AG09309 (cell line): ENCODE results near the gene ASPA.
"Not testable (repeated sequence)": the region's sequence is repeated elsewhere in the genome, so short reads cannot be mapped to it uniquely, and the experiment has no call there.

ENCODE experiments used
- DNase-seq: peaks from one replicate; pipeline ENCODE4 v3.0.0-alpha.2; 2010; ENCODE audit warnings: low read depth
- H3K4me3 ChIP-seq: 2 replicates; pipeline ENCODE4 v1.5.1; 2011; ENCODE audit warnings: mild to moderate bottlenecking, low read depth, low read length, moderate library complexity; ENCODE audit not compliant: control insufficient read depth
- CTCF ChIP-seq: IDR thresholded peaks from 2 replicates; pipeline ENCODE4 v1.5.1; 2011; ENCODE audit warnings: mild to moderate bottlenecking, low read depth, low read length, inconsistent platforms; ENCODE audit not compliant: insufficient read depth, control insufficient read depth; ENCODE audit errors: missing control alignments

Gene ASPA

DNA sequence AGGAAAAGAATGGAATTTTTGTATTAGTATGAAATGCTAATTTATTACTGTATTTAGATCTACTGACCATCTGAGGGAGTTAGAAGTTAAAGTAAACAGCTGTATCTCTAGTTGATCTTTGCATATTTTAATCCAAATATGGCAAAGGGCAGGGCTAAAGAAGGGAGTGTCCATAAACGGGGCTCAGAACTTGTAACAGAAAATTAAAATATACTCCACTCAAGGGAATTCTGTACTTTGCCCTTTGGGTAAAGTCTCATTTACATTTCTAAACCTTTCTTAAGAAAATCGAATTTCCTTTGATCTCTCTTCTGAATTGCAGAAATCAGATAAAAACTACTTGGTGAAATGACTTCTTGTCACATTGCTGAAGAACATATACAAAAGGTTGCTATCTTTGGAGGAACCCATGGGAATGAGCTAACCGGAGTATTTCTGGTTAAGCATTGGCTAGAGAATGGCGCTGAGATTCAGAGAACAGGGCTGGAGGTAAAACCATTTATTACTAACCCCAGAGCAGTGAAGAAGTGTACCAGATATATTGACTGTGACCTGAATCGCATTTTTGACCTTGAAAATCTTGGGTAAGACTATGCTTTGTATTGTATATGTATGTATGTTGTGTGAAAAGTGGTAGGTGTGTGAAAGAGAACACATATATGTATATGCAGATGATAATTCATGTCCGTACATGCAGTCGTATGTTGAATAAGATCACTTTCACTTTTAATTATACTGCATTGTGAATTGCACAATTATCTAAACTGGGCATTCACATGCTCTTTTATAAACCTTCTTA, at the start of gene ASPA:
TSS of gene ASPA (plus strand) at position 186 of the 799 bp plus-strand sequence. CDS start at position 349, 163 bp downstream.
- DNase-seq = no peak
- no peak for TF ChIP-seq CTCF
- no peak within 1 kb of the TSS; the same call in 1 of the 2 replicates for H3K4me3 ChIP-seq

- not testable (repeated sequence) for H3K4me3 ChIP-seq, DNase-seq
These were observed 42.6 kb upstream of the ASPA start for GRCh38 chr17:3433215-3433614.

GRCh38 chr17:3433741-3434140, 42.1 kb upstream of the ASPA start, which contains the start of gene OR1E2:
Gene OR1E2, minus strand, starts transcription at chr17:3433841. Its CDS starts 0 bp downstream, at chr17:3433841.
- no peak for DNase-seq
- no peak for TF ChIP-seq CTCF
- no peak within 1 kb of the TSS for H3K4me3 ChIP-seq

DNA sequence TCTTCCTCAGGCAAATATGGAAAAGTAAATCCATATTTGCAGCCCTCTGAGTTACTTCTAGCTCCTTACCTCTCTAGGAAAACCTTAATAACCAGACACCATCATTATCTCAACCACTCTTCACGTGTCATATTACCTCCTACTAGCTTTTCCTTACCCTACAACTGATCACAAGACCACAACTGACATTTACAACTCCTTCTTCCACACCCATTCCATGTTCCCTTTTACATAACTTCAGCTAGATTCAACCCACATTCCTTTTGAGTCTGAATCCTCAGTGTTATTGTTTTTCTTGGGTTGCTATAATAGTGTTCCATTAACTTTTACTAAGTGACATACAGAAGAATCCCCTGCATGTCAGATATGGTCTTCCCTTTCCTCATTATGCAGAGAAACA, 37.4 kb upstream of the ASPA start:
- no peak for DNase-seq
- H3K4me3 ChIP-seq = no peak overlapping the region
- no peak for TF ChIP-seq CTCF

DNA sequence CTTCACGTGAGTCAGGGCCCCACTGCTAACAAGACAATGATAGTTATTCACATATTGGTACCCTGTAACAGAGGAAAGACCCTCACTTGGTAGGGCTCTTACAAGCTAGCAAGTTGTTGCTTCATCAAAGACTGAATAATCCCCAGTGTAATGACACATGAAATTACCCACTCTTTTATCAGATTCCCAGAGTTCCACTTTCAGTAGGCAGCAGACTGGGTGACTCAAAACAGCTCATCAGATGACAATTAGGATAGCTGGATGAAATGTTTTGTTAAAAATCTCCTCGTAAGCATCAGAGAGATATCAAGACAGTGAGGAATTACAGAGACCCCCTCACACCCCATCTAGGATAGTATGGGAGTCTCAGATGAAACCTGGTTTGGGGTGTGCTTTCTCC, 35.3 kb upstream of the ASPA start:
- no peak for DNase-seq
- TF ChIP-seq CTCF = no peak
- no peak overlapping the region for H3K4me3 ChIP-seq

DNA sequence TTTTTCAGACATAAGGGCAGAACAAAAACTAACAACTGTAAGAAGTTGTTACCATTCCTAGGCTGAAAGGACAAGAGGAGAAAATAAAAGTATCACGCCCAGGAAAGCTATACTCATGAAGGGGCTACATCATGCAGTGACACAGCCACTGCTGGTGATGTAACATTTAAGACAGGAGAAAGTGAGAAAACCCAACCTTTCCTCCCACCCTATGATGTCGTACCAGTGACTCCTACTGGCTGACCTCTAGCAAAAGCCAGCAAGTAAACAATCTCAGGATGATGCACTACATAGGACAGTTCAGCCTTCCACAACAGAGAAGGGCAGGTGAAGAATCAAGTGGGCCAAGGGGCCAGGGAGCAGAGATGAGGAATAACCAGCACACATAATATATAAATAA, 28.2 kb upstream of the ASPA start:
- TF ChIP-seq CTCF = no peak
- H3K4me3 ChIP-seq = no peak overlapping the region
- DNase-seq = no peak

GRCh38 chr17:3448059-3448665, 27.6 kb upstream of the ASPA start:
- no peak for DNase-seq
- TF ChIP-seq CTCF = no peak
- H3K4me3 ChIP-seq = no peak overlapping the region

- not testable (repeated sequence) for DNase-seq, H3K4me3 ChIP-seq
These were observed 9.4 kb upstream of the ASPA start for GRCh38 chr17:3466355-3466754.
